ENCODE measurements around the gene SPTBN4.
A peak's percentile ranks its signal among the peaks of the same experiment; 100 is the strongest.

- peak in 3 of 6 experiments; percentile 5 to 28 (median 18) for TF ChIP-seq CTCF (IDR thresholded peaks at IDR 0.05)
- TF ChIP-seq POLR2A (IDR thresholded peaks at IDR 0.05), result no peak
These were observed 54.5 kb downstream of the SPTBN4 start for GRCh38 chr19:40521276-40521675.

Data from Peyer's patch (tissue), 4 donors.